HepG2 (cell line): Measurements from ENCODE around the gene SENP5. TPM values are rescaled to one million over a fixed set of nuclear protein-coding genes. Genes with fewer than 3 reads are reported as not detected.

ENCODE experiments used
- ARHGAP35 ChIP-seq: sonication (generic); formaldehyde crosslinking; IDR thresholded peaks from 2 replicates; pipeline ENCODE4 v1.9.0; 2022; ENCODE audit warnings: mild to moderate bottlenecking, inconsistent platforms, moderate library complexity, missing genetic modification reagents, borderline replicate concordance
- ARID2 ChIP-seq: sonication (generic); formaldehyde crosslinking; IDR thresholded peaks from 2 replicates; pipeline ENCODE4 v1.8.1; 2022; ENCODE audit warnings: mild to moderate bottlenecking, missing genetic modification reagents, borderline replicate concordance
- BHLHE40 ChIP-seq: IDR thresholded peaks from 2 replicates; pipeline ENCODE4 v1.6.1; 2011; ENCODE audit warnings: low read length, improper control_type of control experiment
- FUBP1 ChIP-seq: sonication (generic); formaldehyde crosslinking; IDR thresholded peaks from 2 replicates; pipeline ENCODE4 v1.5.1; 2020; ENCODE audit warnings: missing genetic modification reagents, mild to moderate bottlenecking, borderline replicate concordance
- KLF6 ChIP-seq: IDR thresholded peaks from 2 replicates; pipeline ENCODE4 v1.8.0; 2016; ENCODE audit warnings: missing biosample characterization, missing genetic modification reagents
- NR1H2 ChIP-seq: sonication (generic); formaldehyde crosslinking; IDR thresholded peaks from 2 replicates; pipeline ENCODE4 v1.8.1; 2022; ENCODE audit warnings: low read depth, missing genetic modification reagents, borderline replicate concordance
- NR2F6 ChIP-seq, 2 experiments: IDR thresholded peaks; 2 replicates each; pipeline ENCODE4 v1.6.1; 2016; ENCODE audit warnings: antibody characterized with exemption in 1 of 2, mild to moderate bottlenecking in 1 of 2
- PRDM4 ChIP-seq: sonication (generic); formaldehyde crosslinking; IDR thresholded peaks from 2 replicates; pipeline ENCODE4 v1.9.0; 2021; ENCODE audit warnings: missing genetic modification reagents, borderline replicate concordance
- PRPF4 ChIP-seq: fragments of 200-400 bp; formaldehyde crosslinking; IDR thresholded peaks from 2 replicates; pipeline ENCODE4 v1.6.1; 2016; ENCODE audit warnings: low read length, low read depth; ENCODE audit not compliant: poor library complexity, severe bottlenecking
- RBAK ChIP-seq: sonication (generic); formaldehyde crosslinking; IDR thresholded peaks from 2 replicates; pipeline ENCODE4 v1.5.1; 2020; ENCODE audit warnings: mild to moderate bottlenecking, missing genetic modification reagents
- TCF7 ChIP-seq: sonication (generic); IDR thresholded peaks from 2 replicates; pipeline ENCODE4 v1.6.1; 2016; ENCODE audit warnings: antibody characterized with exemption, low read depth
- THRA ChIP-seq: sonication (generic); formaldehyde crosslinking; IDR thresholded peaks from 2 replicates; pipeline ENCODE4 v1.4.0; 2020; ENCODE audit warnings: missing genetic modification reagents, borderline replicate concordance
- ZBTB3 ChIP-seq: sonication (generic); formaldehyde crosslinking; IDR thresholded peaks from 2 replicates; pipeline ENCODE4 v1.4.0; 2020; ENCODE audit warnings: low read depth, mild to moderate bottlenecking, moderate library complexity, missing genetic modification reagents, borderline replicate concordance
- ZBTB8A ChIP-seq: sonication (generic); formaldehyde crosslinking; IDR thresholded peaks from 2 replicates; pipeline ENCODE4 v1.4.0; 2020; ENCODE audit warnings: mild to moderate bottlenecking, low read depth, missing genetic modification reagents, borderline replicate concordance
- ZNF143 ChIP-seq: sonication (generic); formaldehyde crosslinking; IDR thresholded peaks from 2 replicates; pipeline ENCODE4 v1.4.0; 2020; ENCODE audit warnings: missing genetic modification reagents
- ZNF225 ChIP-seq: sonication (generic); formaldehyde crosslinking; IDR thresholded peaks from 2 replicates; pipeline ENCODE4 v1.4.0; 2020; ENCODE audit warnings: mild to moderate bottlenecking, missing genetic modification reagents
- ZNF281 ChIP-seq: sonication (generic); formaldehyde crosslinking; IDR thresholded peaks from 2 replicates; pipeline ENCODE4 v1.4.0; 2020; ENCODE audit warnings: missing genetic modification reagents, borderline replicate concordance
- ZNF350 ChIP-seq: sonication (generic); formaldehyde crosslinking; IDR thresholded peaks from 2 replicates; pipeline ENCODE4 v1.4.0; 2020; ENCODE audit warnings: mild to moderate bottlenecking, low read depth, missing genetic modification reagents, borderline replicate concordance
- ZNF44 ChIP-seq: sonication (generic); formaldehyde crosslinking; IDR thresholded peaks from 2 replicates; pipeline ENCODE4 v1.5.1; 2020; ENCODE audit warnings: mild to moderate bottlenecking, missing genetic modification reagents
- ZNF75D ChIP-seq: sonication (generic); formaldehyde crosslinking; IDR thresholded peaks from 2 replicates; pipeline ENCODE4 v1.8.1; 2023; ENCODE audit warnings: missing genetic modification reagents, mild to moderate bottlenecking, borderline replicate concordance
- polyA plus RNA-seq, 8 experiments: library from polyadenylated mRNA; depleted of rRNA in 3 of 8; stranded (reverse) in 7 of 8; unstranded in 1 of 8; fragments of >200 nt; fragmentation: Illumina TruSeq in 4 of 8; extraction: Trizol in 4 of 8; gene quantifications; 2 replicates each; pipeline versions ENCODE4 v1.2.1 to v1.2.3, GENCODE V29; 2011 to 2016; ENCODE audit warnings: low read depth in 4 of 8, missing spikeins in 1 of 8, mixed read lengths in 1 of 8; ENCODE audit not compliant: insufficient read depth in 1 of 8
- total RNA-seq, 5 experiments: library from RNA; depleted of rRNA; stranded (reverse); fragments of >200 nt; fragmentation: Illumina TruSeq; extraction: Trizol; gene quantifications; 2 replicates each; pipeline ENCODE4 v1.2.3, GENCODE V29; 2016; ENCODE audit warnings: low read depth in 1 of 5

The SENP5 gene
- total and polyA plus RNA-seq, 2 of the 13 experiments (the other 11 are each of a cell fraction or from before 2014, with no cell fraction given), result 17.6 to 30.9 TPM

- TF ChIP-seq ZNF350 (CRISPR knock-in tag) (no peak), ZNF44 (CRISPR knock-in tag) (no peak), ZBTB3 (no peak), THRA (no peak), ZNF143 (CRISPR knock-in tag) (no peak), ARHGAP35 (CRISPR knock-in tag) (peak; percentile 63; the same call in 1 of the 2 replicates), RBAK (no peak), TCF7 (no peak), NR2F6 (IDR thresholded peaks at IDR 0.05) (no peak), NR2F6 (CRISPR knock-in tag; IDR thresholded peaks at IDR 0.05) (peak; percentile 28; the same call in 1 of the 2 replicates), ZNF225 (CRISPR knock-in tag) (peak; percentile 34; the same call in 1 of the 2 replicates), PRDM4 (CRISPR knock-in tag) (no peak), ARID2 (CRISPR knock-in tag) (peak; percentile 56; the same call in 1 of the 2 replicates), ZNF75D (CRISPR knock-in tag) (no peak), ZBTB8A (CRISPR knock-in tag) (no peak), PRPF4 (no peak), BHLHE40 (no peak), KLF6 (CRISPR knock-in tag) (no peak), ZNF281 (no peak), FUBP1 (CRISPR knock-in tag) (no peak), NR1H2 (CRISPR knock-in tag) (no peak)
These were observed 80.9 kb downstream of the SENP5 start (continued) for GRCh38 chr3:196948442-196949284.
